ENCODE data around the gene CEP57L1.
"Not testable (repeated sequence)": the region's sequence is repeated elsewhere in the genome, so short reads cannot be mapped to it uniquely, and the experiment has no call there.

The CEP57L1 gene

DNA sequence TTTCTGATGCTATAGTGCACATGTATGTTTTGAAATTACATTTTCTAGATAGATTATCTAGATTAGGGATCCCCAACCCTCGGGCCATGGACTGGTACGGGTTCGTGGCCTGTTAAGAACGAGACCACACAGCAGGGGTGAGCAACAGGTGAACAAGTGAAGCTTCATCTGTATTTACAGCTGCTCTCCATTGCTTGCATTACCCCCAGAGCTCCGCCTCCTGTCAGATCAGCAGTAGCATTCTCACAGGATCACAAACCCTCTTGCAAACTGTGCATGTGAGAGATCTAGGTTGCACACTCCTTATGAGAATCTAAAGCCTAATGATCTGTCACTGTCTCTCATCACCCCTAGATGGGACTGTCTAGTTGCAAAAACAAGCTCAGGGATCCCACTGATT, 10.4 kb downstream of the CEP57L1 start:
- DNase-seq (ENCODE audit: low read depth in 2 of 2) = no peak

DNA sequence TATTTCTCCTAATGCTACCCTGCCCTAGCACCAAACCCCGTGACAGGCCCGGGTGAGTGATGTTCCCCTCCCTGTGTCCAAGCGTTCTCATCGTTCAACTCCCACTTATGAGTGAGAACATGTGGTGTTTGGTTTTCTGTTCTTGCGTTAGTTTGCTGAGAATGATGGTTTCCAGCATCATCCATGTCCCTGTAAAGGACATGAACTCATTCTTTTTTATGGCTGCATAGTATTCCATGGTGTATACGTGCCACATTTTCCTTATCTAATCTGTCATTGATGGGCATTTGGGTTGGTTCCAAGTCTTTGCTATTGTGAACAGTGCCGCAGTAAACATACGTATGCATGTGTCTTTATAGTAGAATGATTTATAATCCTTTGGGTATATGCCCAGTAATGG, 14.4 kb downstream of the CEP57L1 start:
- DNase-seq (ENCODE audit: low read depth in 2 of 2) = not testable (repeated sequence)

DNA sequence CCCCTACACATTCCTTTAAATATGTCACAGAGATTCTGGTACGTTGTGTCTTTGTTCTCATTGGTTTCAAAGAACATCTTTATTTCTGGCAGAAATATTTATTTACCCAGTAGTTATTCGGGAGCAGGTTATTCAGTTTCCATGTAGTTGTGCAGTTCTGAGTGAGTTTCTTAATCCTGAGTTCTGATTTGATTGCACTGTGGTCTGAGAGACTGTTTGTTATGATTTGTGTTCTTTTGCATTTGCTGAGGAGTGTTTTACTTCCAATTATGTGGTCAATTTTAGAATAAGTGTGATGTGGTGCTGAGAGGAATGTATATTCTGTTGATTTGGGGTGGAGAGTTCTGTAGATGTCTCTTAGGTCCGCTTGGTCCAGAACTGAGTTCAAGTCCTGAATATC, 17.4 kb downstream of the CEP57L1 start:
- not testable (repeated sequence) for DNase-seq (ENCODE audit: low read depth in 2 of 2)

DNA sequence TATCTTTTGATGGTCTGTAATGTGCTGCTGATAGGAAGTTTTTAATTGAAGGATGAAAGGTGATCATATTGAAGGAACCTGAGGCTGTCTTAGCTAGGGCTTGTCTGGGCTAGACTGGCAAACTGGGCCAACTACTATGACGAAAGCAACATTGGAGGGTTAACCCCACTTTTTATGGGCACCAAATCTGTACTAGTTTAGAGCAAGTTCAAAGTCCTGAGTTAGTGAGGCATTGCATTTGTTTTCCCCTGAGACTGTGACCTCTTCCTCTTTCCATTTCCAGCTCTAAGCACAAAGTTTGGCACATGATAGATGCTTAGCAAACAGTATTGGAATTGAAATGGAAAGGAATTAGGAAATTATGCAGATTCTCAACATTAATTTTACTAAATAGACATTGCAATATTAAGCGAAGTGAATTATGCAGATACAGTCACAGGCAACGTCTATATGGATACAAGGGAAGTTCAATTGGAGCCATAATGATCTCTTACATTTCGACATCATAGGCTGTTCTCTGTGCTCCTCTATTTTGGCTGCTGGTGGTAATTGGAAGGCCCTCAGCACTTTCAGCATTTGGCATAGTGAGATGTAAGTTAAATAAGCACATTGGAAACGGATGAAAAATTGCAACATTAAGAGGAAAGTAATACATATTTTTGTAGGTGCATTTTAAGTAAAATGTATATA, 22.2 kb downstream of the CEP57L1 start:
- DNase-seq (ENCODE audit: low read depth in 2 of 2) = no peak

DNA sequence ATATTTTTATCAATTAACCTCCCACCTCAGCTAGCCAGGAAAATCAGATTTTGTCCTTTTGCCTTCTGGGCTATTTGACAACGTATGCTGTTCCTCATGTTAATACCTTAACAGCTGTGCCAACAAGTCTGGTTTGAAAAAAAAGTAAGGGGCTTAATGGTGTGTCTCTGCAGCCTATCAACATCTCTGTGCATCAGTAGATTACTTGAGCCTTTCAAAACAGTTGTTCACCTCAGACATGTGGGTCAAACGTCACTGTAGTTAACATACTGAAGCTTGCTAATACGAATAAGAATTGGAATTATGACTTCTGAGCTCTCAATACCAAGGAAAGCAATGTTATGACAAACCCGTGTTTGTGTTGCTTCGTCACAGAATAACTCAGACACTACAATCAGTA, 23.0 kb downstream of the CEP57L1 start:
- no peak for DNase-seq (ENCODE audit: low read depth in 2 of 2)

DNA sequence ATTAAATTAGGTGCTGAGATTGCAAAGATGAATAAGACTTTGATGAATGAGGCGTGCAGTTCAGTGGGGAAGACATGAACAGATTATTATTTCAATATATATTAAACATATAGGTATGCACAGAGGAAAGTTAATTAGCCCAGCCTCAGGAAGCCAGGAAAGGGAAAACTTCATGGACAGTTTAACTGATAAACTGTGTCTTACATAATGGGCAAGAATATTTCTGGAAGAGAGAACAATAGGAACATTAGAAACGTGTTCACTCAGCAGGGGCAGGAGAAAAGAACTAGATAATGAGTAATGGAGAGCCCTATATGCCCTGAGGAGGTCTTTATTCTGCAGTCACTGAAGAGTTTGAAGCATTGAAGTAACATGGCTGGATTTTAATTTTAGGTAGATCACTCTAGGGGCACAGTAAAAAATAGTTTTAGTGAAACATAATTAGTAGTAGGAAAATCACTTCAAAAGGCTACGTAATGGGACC, 23.6 kb downstream of the CEP57L1 start:
- DNase-seq (ENCODE audit: low read depth in 2 of 2) = no peak

DNA sequence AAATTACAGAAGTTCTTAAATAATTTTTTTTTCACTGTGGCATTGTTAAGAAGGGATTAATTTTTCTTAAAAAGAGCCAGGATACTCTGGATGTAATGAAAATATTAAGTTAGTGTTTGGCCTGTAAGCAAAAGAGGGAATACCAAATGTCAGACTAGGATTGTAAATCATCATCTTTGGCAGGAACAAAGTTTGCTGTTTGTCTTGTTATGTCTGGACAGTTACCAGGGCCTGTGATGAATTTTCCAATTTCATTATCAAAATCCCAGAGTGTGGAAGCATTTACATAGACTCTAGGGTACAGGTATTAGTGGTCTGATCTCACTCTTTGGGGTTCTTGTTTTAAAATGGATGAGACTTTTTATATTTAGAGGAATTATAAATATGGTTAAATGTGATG, 26.1 kb downstream of the CEP57L1 start:
- DNase-seq (ENCODE audit: low read depth in 2 of 2) = no peak

DNA sequence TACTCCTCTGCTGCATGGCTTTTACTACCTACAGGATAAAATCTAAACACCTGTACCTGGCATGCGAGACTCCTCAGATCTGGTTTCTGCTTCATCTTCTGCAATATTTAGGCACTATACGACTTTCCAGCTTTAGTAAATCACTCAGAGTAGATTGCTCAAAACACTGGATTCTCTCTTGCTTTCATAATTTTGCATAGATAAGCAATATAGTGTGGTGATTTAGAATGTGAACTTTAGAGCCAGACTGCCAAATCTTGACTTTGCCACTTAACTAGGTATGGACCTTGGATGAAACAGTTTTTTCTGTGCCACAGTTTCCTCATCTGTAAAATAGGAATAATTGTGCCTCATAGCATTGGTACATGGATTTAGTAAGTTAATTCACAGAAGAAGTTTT, 28.9 kb downstream of the CEP57L1 start:
- DNase-seq (ENCODE audit: low read depth in 2 of 2) = no peak

DNA sequence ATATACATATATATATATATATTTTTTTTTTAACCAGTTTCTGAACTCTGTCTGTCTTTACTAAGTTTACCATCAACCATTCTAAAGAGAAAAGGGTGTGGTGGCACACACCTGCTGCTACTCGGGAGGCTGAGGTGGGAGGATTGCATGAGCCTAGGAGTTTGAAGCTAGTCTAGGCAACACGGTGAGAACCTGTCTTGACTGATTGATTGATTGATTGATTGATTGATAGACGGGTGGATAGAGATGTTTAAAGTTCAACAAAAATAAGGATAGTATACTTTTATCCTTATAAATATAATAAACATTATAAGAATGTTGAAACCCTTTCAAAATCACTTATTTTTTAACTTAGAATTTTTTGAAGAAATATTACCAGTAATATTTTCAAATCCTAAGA, 30.2 kb downstream of the CEP57L1 start:
- no peak for DNase-seq (ENCODE audit: low read depth in 2 of 2)

DNA sequence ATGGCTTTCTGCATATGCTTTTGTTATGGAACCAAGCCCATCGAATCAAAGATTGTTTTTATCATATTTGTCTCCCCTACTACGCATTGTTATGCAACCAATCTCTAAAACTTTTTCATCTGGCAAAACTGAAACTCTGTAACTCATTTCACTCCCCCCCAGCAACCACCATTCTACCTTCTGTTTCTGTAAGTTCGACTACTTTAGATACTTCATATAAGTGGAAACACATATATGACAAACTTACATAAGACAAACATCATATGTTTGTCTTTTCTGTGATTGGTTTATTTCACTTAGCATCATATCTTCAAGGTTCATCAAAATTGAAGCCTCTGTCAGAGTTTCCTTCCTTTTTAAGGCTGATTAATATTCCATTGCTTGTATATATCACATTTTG, 34.8 kb downstream of the CEP57L1 start:
- no peak for DNase-seq (ENCODE audit: low read depth in 2 of 2)

DNA sequence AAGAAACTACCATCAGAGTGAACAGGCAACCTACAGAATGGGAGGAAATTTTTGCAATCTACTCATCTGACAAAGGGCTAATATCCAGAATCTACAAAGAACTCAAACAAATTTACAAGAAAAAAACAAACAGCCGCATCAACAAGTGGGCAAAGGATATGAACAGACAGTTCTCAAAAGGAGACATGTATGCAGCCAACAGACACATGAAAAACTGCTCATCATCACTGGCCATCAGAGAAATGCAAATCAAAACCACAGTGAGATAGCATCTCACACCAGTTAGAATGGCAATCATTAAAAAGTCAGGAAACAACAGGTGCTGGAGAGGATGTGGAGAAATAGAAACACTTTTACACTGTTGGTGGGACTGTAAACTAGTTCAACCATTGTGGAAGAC, 40.3 kb downstream of the CEP57L1 start:
- DNase-seq (ENCODE audit: low read depth in 2 of 2) = not testable (repeated sequence)

DNA sequence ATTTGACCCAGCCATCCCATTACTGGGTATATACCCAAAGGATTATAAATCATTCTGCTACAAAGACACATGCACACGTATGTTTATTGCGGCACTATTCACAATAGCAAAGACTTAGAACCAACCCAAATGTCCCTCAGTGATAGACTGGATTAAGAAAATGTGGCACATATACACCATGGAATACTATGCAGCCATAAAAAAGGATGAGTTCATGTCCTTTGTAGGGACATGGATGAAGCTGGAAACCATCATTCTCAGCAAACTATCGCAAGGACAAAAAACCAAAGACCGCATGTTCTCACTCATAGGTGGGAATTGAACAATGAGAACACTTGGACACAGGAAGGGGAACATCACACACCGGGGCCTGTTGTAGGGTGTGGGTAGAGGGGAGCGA, 40.7 kb downstream of the CEP57L1 start:
- DNase-seq (ENCODE audit: low read depth in 2 of 2) = not testable (repeated sequence)

DNA sequence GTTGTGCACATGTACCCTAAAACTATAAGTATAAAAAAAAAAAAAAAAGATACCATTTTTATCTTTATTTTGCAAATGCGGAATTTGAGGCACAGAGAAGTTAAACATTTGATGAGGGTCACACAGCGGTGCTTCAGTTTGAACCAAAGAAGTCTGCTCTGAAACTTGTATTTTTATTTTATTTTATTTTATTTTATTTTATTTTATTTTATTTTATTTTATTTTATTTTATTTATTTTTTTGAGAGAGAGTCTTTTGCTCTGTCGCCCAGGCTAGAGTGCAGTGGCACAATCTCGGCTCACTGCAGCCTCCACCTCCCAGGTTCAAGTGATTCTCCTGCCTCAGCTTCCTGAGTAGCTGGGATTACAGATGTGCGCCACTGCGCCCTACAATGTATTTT, 41.2 kb downstream of the CEP57L1 start:
- DNase-seq (ENCODE audit: low read depth in 2 of 2) = not testable (repeated sequence)

DNA sequence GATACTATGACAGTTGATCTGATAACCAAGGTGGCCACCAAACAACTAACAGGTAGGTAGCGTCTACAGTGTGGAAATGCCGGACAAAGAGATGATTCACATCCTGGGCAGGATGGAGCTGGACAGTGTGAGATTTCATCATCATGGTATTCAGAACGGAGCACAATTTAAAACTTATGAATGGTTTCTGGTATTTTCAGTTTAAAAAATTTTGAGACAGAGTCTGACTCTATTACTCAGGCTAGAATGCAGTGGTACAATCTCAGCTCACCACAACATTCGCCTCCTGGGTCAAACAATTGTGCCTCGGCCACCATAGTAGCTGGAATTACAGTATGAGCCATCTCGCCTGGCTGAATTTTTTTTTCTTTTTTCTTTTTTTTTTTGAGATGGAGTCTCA, 43.8 kb downstream of the CEP57L1 start:
- no peak for DNase-seq (ENCODE audit: low read depth in 2 of 2)

DNA sequence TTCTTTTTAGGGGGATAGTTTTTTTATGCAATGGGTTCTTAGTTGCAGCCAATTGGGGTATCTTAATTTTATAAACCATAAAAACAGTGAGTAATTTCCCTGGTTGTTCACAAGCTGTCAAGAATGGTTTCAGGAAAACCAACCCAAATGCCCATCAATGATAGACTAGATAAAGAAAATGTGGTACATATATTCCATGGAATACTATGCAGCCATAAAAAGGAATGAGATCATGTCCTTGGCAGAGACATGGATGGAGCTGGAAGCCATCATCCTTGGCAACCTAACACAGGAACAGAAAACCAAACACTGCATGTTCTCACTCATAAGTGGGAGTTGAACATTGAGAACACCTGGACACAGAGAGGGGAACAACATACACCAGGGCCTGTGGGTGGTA, 46.8 kb downstream of the CEP57L1 start:
- not testable (repeated sequence) for DNase-seq (ENCODE audit: low read depth in 2 of 2)

DNA sequence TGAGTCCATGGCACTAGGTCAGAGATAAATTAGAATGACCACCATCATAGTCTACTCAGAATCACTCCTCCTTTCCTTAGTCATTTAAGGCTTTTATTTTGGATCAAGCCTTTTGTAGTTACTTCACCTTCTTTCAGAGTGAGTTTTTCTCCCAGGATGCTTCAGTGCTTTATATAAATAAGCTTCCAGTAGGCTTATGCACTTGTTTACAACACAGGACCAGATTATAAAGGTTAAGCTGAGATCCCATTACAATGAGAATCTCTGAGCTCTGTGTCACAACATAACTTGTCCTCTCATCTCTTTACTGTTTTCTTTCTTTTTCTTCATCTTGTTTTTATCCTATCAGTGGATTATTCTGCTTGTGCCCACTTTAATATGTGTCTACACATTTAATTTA, 47.9 kb downstream of the CEP57L1 start:
- DNase-seq (ENCODE audit: low read depth in 2 of 2) = no peak

DNA sequence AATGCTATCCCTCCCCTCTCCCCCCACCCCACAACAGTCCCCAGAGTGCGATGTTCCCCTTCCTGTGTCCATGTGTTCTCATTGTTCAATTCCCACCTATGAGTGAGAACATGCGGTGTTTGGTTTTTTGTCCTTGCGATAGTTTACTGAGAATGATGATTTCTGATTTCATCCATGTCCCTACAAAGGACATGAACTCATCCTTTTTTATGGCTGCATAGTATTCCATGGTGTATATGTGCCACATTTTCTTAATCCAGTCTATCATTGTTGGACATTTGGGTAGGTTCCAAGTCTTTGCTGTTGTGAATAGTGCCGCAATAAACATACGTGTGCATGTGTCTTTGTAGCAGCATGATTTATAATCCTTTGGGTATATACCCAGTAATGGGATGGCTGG, 52.9 kb downstream of the CEP57L1 start:
- not testable (repeated sequence) for DNase-seq (ENCODE audit: low read depth in 2 of 2)

DNA sequence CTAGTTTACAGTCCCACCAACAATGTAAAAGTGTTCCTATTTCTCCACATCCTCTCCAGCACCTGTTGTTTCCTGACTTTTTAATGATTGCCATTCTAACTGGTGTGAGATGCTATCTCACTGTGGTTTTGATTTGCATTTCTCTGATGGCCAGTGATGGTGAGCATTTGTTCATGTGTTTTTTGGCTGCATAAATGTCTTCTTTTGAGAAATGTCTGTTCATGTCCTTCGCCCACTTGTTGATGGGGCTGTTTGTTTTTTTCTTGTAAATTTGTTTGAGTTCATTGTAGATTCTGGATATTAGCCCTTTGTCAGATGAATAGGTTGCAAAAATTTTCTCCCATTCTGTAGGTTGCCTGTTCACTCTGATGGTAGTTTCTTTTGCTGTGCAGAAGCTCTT, 53.4 kb downstream of the CEP57L1 start:
- not testable (repeated sequence) for DNase-seq (ENCODE audit: low read depth in 2 of 2)

DNA sequence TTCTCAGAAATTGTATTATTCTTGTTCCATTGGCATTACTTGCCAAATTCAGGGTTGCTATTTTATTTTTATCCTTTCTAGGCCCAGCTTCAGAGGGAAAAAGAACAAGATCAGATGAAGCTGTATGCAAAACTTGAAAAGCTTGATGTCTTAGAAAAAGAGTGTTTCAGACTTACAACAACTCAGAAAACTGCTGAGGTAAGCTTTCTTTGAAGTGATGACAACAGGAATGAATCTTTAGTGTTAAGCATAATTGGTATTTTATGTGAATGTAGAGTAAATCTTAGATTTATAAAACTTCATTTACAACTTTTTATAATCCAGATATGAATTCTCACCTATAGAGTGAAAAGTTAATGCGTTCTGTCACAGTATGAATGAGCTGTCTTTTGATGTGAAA, 58.4 kb downstream of the CEP57L1 start:
- no peak for DNase-seq (ENCODE audit: low read depth in 2 of 2)

DNA sequence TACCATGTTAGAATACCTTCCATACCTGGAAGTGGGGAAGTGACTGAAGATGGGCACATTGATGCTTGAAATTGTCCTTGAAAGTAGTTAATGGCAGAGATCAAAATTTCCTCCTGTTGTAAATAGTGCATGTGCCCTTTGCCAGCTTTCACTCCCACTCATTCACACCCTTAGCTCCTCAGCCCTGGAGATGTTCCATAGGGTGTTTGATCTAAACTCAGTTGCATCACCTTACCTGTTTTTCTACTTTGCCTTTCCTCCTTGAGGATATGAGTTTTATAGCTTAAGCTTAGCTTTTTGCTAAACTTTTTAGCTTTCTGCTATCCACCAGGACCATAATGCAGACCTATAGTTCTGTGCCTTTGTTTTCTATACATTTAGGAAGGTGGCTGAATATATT, 69.0 kb downstream of the CEP57L1 start:
- DNase-seq (ENCODE audit: low read depth in 2 of 2) = no peak

DNA sequence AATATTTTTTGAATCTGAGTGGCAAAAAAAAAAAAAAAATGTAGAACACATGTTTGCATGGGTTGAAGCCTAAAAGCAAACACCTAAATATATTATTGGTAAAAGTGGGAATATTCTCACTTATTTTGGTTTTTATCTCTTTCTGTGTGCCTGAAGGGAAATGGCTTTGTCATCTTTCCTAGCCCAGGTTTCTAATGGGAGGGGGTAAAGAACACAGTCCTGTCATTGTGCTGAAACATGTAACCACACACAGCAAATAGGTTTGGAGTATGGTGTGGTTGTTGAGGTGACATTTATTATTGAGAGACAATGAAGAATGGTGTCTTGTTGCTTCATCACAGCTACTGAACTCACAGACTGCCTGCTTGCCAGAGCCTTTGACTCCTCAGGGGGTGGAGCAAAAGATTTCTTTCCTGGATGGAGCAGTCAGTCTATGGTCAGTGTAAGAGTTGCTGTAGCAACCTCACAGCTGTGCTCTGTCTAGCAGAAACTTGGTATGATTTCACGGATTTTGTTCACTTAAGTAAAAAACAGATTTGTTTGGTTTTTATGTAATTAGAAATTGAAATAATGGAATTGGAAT, 70.2 kb downstream of the CEP57L1 start:
- no peak for DNase-seq (ENCODE audit: low read depth in 2 of 2)

DNA sequence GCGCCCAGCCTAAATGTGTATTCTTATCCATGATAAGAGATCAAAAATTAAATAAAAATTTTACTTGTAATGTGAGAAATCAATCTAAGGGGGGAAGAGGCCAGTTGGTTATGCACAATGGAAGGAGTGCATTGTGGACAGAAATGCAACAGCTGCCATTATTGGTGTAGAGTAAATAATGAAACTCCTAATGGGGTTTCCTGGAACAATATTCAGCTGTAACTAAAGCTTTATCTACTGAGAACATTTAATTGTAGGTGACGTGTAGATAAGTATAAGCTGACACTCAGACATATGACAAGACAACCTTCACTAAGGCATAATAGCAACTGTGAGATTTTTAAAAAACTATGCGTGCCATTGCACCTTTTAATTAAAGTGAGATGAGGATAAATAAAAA, 71.4 kb downstream of the CEP57L1 start:
- DNase-seq (ENCODE audit: low read depth in 2 of 2) = no peak

DNA sequence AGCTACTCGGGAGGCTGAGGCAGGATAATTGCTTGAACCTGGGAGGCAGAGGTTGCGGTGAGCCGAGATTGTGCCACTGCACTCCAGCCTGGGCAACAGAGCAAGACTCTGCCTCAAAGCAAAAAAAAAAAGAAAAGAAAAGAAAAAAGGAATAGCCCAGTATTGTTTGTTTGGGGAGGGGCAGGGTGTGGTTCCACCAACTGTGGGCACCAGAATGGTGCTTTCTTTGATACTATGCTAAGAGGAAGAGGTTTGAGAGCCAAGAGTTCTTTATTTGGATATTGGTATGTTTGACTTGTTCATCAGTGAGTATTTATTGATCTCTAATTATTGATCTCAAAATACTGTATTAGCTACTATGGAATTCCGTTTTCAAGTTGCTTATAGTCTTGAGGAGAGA, 72.3 kb downstream of the CEP57L1 start:
- no peak for DNase-seq (ENCODE audit: low read depth in 2 of 2)

DNA sequence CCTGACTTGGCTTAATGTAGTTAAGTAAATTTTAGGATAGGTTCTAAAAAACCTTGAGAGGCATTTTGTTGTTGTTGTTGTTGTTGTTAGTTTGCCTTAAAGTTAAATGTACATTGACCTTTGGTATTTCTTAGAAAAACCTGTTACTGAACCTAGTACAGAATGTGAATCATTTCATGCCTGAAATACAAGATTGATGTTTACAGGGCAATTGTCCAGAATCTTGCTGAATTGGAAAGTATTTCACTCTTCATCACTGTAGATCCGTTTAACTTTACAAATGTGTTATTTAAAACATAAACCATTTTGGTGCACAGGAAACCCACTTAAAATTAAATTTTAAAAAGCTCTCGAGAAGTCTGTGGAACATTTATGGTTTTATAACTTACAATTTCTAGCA, 75.0 kb downstream of the CEP57L1 start:
- no peak for DNase-seq (ENCODE audit: low read depth in 2 of 2)
